Esophagus squamous epithelium (tissue), 5 donors: ENCODE results near the gene DNMT3A. TPM values are rescaled to one million over a fixed set of nuclear protein-coding genes. Genes with fewer than 3 reads are reported as not detected.
A peak's percentile ranks its signal among the peaks of the same experiment; 100 is the strongest.

Experiments
- DNase-seq: peaks from one replicate; lab custom pipeline; 2025; lab: John Stamatoyannopoulos, UW
- H3K27ac ChIP-seq, 4 donors: fragments of 200-600 bp; sonication (generic); one replicate each; pipeline ENCODE4 v1.5.1; 2016 to 2019; ENCODE audit warnings: mild to moderate bottlenecking in 1 of 4
- H3K27me3 ChIP-seq, 4 donors: fragments of 200-600 bp; sonication (generic); 1 replicate in 3 of 4; 2 replicates in 1 of 4; pipeline versions ENCODE4 v1.5.1 to v1.6.0; 2017 to 2021; ENCODE audit warnings: antibody characterized with exemption in 1 of 4
- H3K36me3 ChIP-seq, 3 donors: fragments of 200-600 bp; sonication (generic); one replicate each; pipeline ENCODE4 v1.5.1; 2016 to 2019
- H3K4me1 ChIP-seq, 3 donors: fragments of 200-600 bp; sonication (generic); one replicate each; pipeline ENCODE4 v1.5.1; 2017 to 2019
- H3K4me3 ChIP-seq, 4 donors: fragments of 200-600 bp; sonication (generic); 1 replicate in 3 of 4; 2 replicates in 1 of 4; pipeline ENCODE4 v1.5.1; 2016 to 2019; ENCODE audit warnings: mild to moderate bottlenecking in 2 of 4, moderate library complexity in 1 of 4
- H3K9me3 ChIP-seq, 3 donors: fragments of 200-600 bp; sonication (generic); one replicate each; pipeline ENCODE4 v1.5.1; 2016 to 2019
- POLR2A ChIP-seq, 4 donors: fragments of 450-650 bp; IDR thresholded peaks; one replicate each; pipeline ENCODE4 v1.6.1; 2017; ENCODE audit warnings: antibody characterized with exemption in 4 of 4, mild to moderate bottlenecking in 4 of 4, moderate library complexity in 3 of 4
- WGBS, 2 donors: methylation state at CpG; one replicate each; pipeline ENCODE4 v1.1.5; 2018; 5-methylcytosine and 5-hydroxymethylcytosine counted together
- intact Hi-C: fragments of 100-400 bp; cut with DNase I; formaldehyde crosslinking; loops from one replicate; pipeline ENCODE4 v1.15.0; 2022
- total RNA-seq, 4 donors: library from RNA; depleted of rRNA; stranded (reverse); fragments of >200 nt; gene quantifications; one replicate each; pipeline ENCODE4 v1.1.0, GENCODE V29; 2016
- TF ChIP-seq, protein P1 (sequence below), 6 experiments: fragments of 450-650 bp in 4 of 6; fragments of 200-600 bp in 2 of 6; sonication (generic) in 2 of 6; IDR thresholded peaks; one replicate each; pipeline ENCODE4 v1.5.1; 2016 to 2019; ENCODE audit warnings: antibody characterized with exemption in 6 of 6, mild to moderate bottlenecking in 4 of 6, moderate library complexity in 4 of 6
- donor health status: DM: yes; HTN: yes; CAD: no.

DNMT3A gene
- total RNA-seq, 4 donors from 2014 or later: 4.1 to 13.6 (median 8.2) TPM

- Histone ChIP-seq H3K4me3 (no peak overlapping the region), H3K4me1 (peaks cover 2 to 39% (median 13%) of the 10 kb centered on the region in 3 donors), H3K36me3 (no peaks in the 10 kb centered on the region), H3K9me3 (no peaks in the 10 kb centered on the region), H3K27me3 (no peaks in the 10 kb centered on the region), H3K27ac (no peak overlapping the region)
- DNase-seq: no peak
- WGBS, 2 donors: 94 to 100% methylated on average over 1 to 4 of the region's 4 CpGs
- no peak for TF ChIP-seq POLR2A (IDR thresholded peaks at IDR 0.05)
- TF ChIP-seq, protein P1, sequence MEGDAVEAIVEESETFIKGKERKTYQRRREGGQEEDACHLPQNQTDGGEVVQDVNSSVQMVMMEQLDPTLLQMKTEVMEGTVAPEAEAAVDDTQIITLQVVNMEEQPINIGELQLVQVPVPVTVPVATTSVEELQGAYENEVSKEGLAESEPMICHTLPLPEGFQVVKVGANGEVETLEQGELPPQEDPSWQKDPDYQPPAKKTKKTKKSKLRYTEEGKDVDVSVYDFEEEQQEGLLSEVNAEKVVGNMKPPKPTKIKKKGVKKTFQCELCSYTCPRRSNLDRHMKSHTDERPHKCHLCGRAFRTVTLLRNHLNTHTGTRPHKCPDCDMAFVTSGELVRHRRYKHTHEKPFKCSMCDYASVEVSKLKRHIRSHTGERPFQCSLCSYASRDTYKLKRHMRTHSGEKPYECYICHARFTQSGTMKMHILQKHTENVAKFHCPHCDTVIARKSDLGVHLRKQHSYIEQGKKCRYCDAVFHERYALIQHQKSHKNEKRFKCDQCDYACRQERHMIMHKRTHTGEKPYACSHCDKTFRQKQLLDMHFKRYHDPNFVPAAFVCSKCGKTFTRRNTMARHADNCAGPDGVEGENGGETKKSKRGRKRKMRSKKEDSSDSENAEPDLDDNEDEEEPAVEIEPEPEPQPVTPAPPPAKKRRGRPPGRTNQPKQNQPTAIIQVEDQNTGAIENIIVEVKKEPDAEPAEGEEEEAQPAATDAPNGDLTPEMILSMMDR (IDR thresholded peaks at IDR 0.05): no peak
- intact Hi-C loops: no loop called here
These were observed 24.9 kb upstream of the DNMT3A start for GRCh38 chr2:25366629-25367028.

DNA sequence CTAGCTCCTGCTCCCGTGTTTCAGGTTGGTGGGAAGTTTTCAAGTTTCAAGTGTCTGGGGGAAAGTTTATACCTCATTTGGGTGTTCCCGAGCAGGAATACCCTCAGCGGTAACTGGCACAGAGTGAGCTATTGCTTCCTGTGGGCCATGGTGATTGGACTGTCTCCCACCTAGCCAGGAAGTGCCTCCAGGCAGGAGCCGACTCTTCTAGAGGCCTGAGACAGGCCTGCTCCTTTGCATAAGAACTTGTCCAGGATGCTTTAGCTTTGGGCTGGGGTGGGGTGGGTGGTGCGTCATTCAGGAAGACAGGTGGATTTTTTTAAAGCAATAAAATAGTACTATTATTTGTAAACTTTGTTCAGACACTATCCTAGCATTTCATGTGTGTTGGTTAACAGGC lies 23.5 kb upstream of the DNMT3A start:
- Histone ChIP-seq H3K4me1 (peaks cover 5 to 43% (median 17%) of the 10 kb centered on the region in 3 donors), H3K27me3 (no peaks in the 10 kb centered on the region), H3K36me3 (no peaks in the 10 kb centered on the region), H3K4me3 (no peak overlapping the region), H3K27ac (peak overlapping the region; percentile 13 to 38 (median 30)), H3K9me3 (no peaks in the 10 kb centered on the region)
- intact Hi-C loops: no loop called here
- no peak for DNase-seq
- 25 to 35% methylated on average over 5 of the region's 5 CpGs for WGBS, 2 donors
- TF ChIP-seq POLR2A (IDR thresholded peaks at IDR 0.05): no peak
- TF ChIP-seq, protein P1 (IDR thresholded peaks at IDR 0.05): no peak

- no peaks in the 10 kb centered on the region for H3K36me3 ChIP-seq
- intact Hi-C loops: no loop called here
- no peaks in the 10 kb centered on the region for H3K27me3 ChIP-seq
- no peak overlapping the region for H3K27ac ChIP-seq
- TF ChIP-seq, protein P1 (IDR thresholded peaks at IDR 0.05): no peak
- TF ChIP-seq POLR2A (IDR thresholded peaks at IDR 0.05): no peak
- H3K4me1 ChIP-seq: peaks cover 5 to 43% (median 17%) of the 10 kb centered on the region in 3 donors
- H3K4me3 ChIP-seq: no peak overlapping the region
- 60 to 86% methylated on average over 3 to 5 of the region's 7 CpGs for WGBS, 2 donors
- H3K9me3 ChIP-seq: no peaks in the 10 kb centered on the region
- no peak for DNase-seq
These were observed 22.0 kb upstream of the DNMT3A start for GRCh38 chr2:25363733-25364132.

DNA sequence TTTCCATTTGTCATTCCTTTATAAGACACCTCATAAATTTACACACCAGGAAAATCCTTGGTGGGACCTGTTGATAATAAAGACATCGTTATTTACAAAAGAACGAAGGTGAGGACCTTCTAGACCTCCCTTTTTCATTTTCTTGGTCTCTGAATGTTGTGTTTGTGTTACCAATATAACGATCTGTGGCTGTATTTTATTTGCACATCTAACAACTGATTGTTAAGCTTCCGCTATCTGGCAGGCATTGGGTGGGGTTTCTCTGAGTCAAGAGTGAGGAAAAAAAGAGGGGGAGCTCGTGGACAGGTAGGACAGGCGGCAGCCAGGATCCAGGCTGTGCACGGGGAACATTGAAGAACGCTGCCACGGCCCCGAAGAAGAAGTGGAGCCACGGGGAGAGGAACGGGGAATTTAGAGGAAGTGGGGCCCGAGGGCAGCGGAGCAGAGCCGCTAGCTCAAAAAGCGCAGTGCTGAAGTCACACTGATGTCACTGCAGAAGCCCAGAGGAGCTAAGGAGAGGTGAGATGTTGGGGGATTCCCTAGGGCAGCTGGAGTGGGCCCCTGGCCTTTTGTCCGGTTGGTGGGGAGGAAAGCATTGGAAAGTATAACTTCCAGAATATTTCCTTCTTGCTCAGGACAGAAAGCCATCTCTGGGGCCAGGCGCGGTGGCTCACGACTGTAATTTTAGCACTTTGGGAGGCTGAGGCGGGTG lies 20.9 kb upstream of the DNMT3A start:
- WGBS, 2 donors: 18 to 19% methylated on average over 11 to 21 of the region's 21 CpGs
- H3K4me3 ChIP-seq: peak overlapping the region; percentile 28 to 56 (median 38)
- no peak for TF ChIP-seq POLR2A (IDR thresholded peaks at IDR 0.05)
- H3K9me3 ChIP-seq: no peaks in the 10 kb centered on the region
- H3K4me1 ChIP-seq: peaks cover 5 to 43% (median 17%) of the 10 kb centered on the region in 3 donors
- H3K36me3 ChIP-seq: no peaks in the 10 kb centered on the region
- intact Hi-C loops: no loop called here
- H3K27ac ChIP-seq: peak overlapping the region; percentile 48 to 81 (median 72)
- H3K27me3 ChIP-seq: no peaks in the 10 kb centered on the region
- no peak for DNase-seq

- TF ChIP-seq POLR2A (IDR thresholded peaks at IDR 0.05): peak in 3 of 4 donors; percentile 47 to 80 (median 51)
- TF ChIP-seq, protein P1 (IDR thresholded peaks at IDR 0.05): peak; percentile 94 to 99 (median 96)
- DNase-seq: peak; percentile 63
- Histone ChIP-seq H3K4me1 (peaks cover 5 to 43% (median 17%) of the 10 kb centered on the region in 3 donors), H3K4me3 (peak overlapping the region; percentile 28 to 56 (median 38)), H3K36me3 (no peaks in the 10 kb centered on the region), H3K27ac (peak overlapping the region; percentile 48 to 81 (median 72)), H3K27me3 (no peaks in the 10 kb centered on the region), H3K9me3 (no peaks in the 10 kb centered on the region)
- WGBS, 2 donors: 0% methylated on average over 5 to 6 of the region's 16 CpGs
- intact Hi-C loops: no loop called here
These were observed 20.3 kb upstream of the DNMT3A start for GRCh38 chr2:25362049-25362433.
